Activated CD4-positive, CD25-positive, alpha-beta regulatory T cell treated with anti-CD3 and anti-CD28 coated beads, Interleukin-2, amount 50 U/mL, for 72 hours (primary cell): ENCODE results near the gene FUCA2.
A peak's percentile ranks its signal among the peaks of the same experiment; 100 is the strongest.
"Not testable (repeated sequence)": the region's sequence is repeated elsewhere in the genome, so short reads cannot be mapped to it uniquely, and the experiment has no call there.

Experiments used
- DNase-seq: peaks from one replicate; pipeline ENCODE4 v3.0.0; 2021

The FUCA2 gene

GRCh38 chr6:143490244-143490643 is 21.3 kb downstream of the FUCA2 start:
- no peak for DNase-seq

GRCh38 chr6:143486752-143487151 is 24.8 kb downstream of the FUCA2 start:
- no peak for DNase-seq

- DNase-seq = no peak
These were observed 25.6 kb downstream of the FUCA2 start for GRCh38 chr6:143485967-143486366.

GRCh38 chr6:143482593-143482992 is 28.9 kb downstream of the FUCA2 start:
- no peak for DNase-seq

- DNase-seq = no peak
These were observed 32.9 kb downstream of the FUCA2 start for GRCh38 chr6:143478479-143479062.

GRCh38 chr6:143476545-143476944 is 35.0 kb downstream of the FUCA2 start:
- DNase-seq = no peak

GRCh38 chr6:143471822-143472221 is 39.7 kb downstream of the FUCA2 start:
- no peak for DNase-seq

GRCh38 chr6:143468823-143469222 is 42.7 kb downstream of the FUCA2 start:
- not testable (repeated sequence) for DNase-seq

- no peak for DNase-seq
These were observed 43.5 kb downstream of the FUCA2 start for GRCh38 chr6:143468026-143468425.

GRCh38 chr6:143465546-143465945 is 46.0 kb downstream of the FUCA2 start:
- DNase-seq = no peak

GRCh38 chr6:143457563-143458359 is 53.8 kb downstream of the FUCA2 start:
- no peak for DNase-seq

GRCh38 chr6:143451531-143451930 is 60.0 kb downstream of the FUCA2 start:
- DNase-seq = no peak

- DNase-seq = peak; percentile 89
These were observed 60.8 kb downstream of the FUCA2 start, which contains the start of the genes ADAT2 and PEX3 for GRCh38 chr6:143450453-143451371. Gene ADAT2, minus strand, starts transcription at chr6:143450695. Its CDS starts 37 bp downstream, at chr6:143450658. Gene PEX3, plus strand, starts transcription at chr6:143450805. Its CDS starts 238 bp downstream, at chr6:143451043.

- DNase-seq = peak; percentile 46
These were observed 61.6 kb downstream of the FUCA2 start for GRCh38 chr6:143449714-143450452.

- DNase-seq = no peak
These were observed 62.3 kb downstream of the FUCA2 start for GRCh38 chr6:143449082-143449713.

- DNase-seq = not testable (repeated sequence)
These were observed 63.7 kb downstream of the FUCA2 start for GRCh38 chr6:143447865-143448264.
